IMR-90 (cell line): ENCODE results near the gene SLC22A2.

Experiments
- BHLHE40 ChIP-seq: fragments of 150-350 bp; IDR thresholded peaks from 2 replicates; pipeline ENCODE4 v1.6.1; 2016; ENCODE audit warnings: mild to moderate bottlenecking, low read depth, low read length
- CEBPB ChIP-seq: IDR thresholded peaks from 2 replicates; pipeline ENCODE4 v1.6.1; 2012; ENCODE audit warnings: low read depth, low read length, improper control_type of control experiment
- CHD1 ChIP-seq: IDR thresholded peaks from 2 replicates; pipeline ENCODE4 v1.6.1; 2012; ENCODE audit warnings: low read depth, low read length, improper control_type of control experiment
- MXI1 ChIP-seq: IDR thresholded peaks from 2 replicates; pipeline ENCODE4 v1.6.1; 2012; ENCODE audit warnings: low read depth, mild to moderate bottlenecking, low read length, moderate library complexity, borderline replicate concordance
- POLR2A ChIP-seq: IDR thresholded peaks from 2 replicates; pipeline ENCODE4 v1.6.1; 2012; ENCODE audit warnings: mild to moderate bottlenecking, low read depth, low read length
- RAD21 ChIP-seq: IDR thresholded peaks from 2 replicates; pipeline ENCODE4 v1.6.1; 2012; ENCODE audit warnings: low read length, improper control_type of control experiment
- RFX5 ChIP-seq: IDR thresholded peaks from 2 replicates; pipeline ENCODE4 v1.8.0; 2012; ENCODE audit warnings: low read depth, mild to moderate bottlenecking, low read length, moderate library complexity
- SMC3 ChIP-seq: fragments of 150-350 bp; IDR thresholded peaks from 2 replicates; pipeline ENCODE4 v1.6.1; 2016; ENCODE audit warnings: low read depth, mild to moderate bottlenecking, antibody characterized with exemption, low read length, moderate library complexity
- TF ChIP-seq, protein P1 (sequence below): conservative IDR thresholded peaks from 2 replicates; pipeline ENCODE4 v1.5.1; 2012; ENCODE audit warnings: mild to moderate bottlenecking, low read depth, low read length, improper control_type of control experiment
- TF ChIP-seq, protein P2 (sequence below): fragments of 150-350 bp; IDR thresholded peaks from 2 replicates; pipeline ENCODE4 v1.6.1; 2017; ENCODE audit warnings: mild to moderate bottlenecking, antibody characterized with exemption, low read length, low read depth

DNA sequence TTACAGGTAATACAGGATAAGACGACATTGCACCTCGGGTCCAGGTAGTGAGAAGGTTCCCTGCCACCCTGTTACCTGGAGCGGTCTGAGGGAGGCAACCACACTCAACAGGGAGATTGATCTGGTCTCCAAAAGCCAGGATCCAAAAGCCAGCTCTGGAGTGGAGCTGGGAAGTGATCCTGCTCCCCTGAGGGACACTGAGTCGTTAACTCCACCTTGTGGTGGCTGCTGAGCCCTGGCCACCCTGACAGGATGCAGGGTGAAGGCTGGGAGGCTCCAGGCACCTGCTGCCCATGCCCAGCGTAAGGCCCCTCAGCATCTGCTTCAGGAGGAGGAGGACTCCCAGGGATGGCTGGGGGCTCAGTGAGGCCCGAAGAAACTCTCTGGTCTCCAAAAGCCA is 38.7 kb upstream of the SLC22A2 start:
- TF ChIP-seq, protein P1, sequence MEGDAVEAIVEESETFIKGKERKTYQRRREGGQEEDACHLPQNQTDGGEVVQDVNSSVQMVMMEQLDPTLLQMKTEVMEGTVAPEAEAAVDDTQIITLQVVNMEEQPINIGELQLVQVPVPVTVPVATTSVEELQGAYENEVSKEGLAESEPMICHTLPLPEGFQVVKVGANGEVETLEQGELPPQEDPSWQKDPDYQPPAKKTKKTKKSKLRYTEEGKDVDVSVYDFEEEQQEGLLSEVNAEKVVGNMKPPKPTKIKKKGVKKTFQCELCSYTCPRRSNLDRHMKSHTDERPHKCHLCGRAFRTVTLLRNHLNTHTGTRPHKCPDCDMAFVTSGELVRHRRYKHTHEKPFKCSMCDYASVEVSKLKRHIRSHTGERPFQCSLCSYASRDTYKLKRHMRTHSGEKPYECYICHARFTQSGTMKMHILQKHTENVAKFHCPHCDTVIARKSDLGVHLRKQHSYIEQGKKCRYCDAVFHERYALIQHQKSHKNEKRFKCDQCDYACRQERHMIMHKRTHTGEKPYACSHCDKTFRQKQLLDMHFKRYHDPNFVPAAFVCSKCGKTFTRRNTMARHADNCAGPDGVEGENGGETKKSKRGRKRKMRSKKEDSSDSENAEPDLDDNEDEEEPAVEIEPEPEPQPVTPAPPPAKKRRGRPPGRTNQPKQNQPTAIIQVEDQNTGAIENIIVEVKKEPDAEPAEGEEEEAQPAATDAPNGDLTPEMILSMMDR, result no peak
- TF ChIP-seq, protein P2, sequence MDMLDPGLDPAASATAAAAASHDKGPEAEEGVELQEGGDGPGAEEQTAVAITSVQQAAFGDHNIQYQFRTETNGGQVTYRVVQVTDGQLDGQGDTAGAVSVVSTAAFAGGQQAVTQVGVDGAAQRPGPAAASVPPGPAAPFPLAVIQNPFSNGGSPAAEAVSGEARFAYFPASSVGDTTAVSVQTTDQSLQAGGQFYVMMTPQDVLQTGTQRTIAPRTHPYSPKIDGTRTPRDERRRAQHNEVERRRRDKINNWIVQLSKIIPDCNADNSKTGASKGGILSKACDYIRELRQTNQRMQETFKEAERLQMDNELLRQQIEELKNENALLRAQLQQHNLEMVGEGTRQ, result no peak
- TF ChIP-seq POLR2A (no peak), CHD1 (no peak), RFX5 (no peak), CEBPB (no peak), BHLHE40 (no peak), MXI1 (no peak), SMC3 (no peak), RAD21 (no peak)
